ENCODE results near the gene EARS2.

GRCh38 chr16:23491490-23492391, 65.4 kb downstream of the EARS2 start:
- TF ChIP-seq NFRKB (IDR thresholded peaks at IDR 0.05), result no peak
- TF ChIP-seq ZNF384 (IDR thresholded peaks at IDR 0.05), result no peak
- TF ChIP-seq TARDBP (IDR thresholded peaks at IDR 0.05), result no peak
- no peak for TF ChIP-seq SP1 (IDR thresholded peaks at IDR 0.05)
- no peak for TF ChIP-seq HDGF (IDR thresholded peaks at IDR 0.05; ENCODE audit: borderline replicate concordance)
- no peak for TF ChIP-seq FOXK2 (IDR thresholded peaks at IDR 0.05)
- TF ChIP-seq BHLHE40 (IDR thresholded peaks at IDR 0.05; ENCODE audit: borderline replicate concordance), result no peak
- TF ChIP-seq FOXM1 (IDR thresholded peaks at IDR 0.05; ENCODE audit: borderline replicate concordance), result no peak
- TF ChIP-seq CTBP1 (IDR thresholded peaks at IDR 0.05; ENCODE audit: borderline replicate concordance), result no peak
- TF ChIP-seq FOXA1 (IDR thresholded peaks at IDR 0.05), result no peak
